Esophagus (tissue), 2 donors: ENCODE measurements around the gene CDK8. TPM values are rescaled to one million over a fixed set of nuclear protein-coding genes. Genes with fewer than 3 reads are reported as not detected.

Experiments used
- polyA plus RNA-seq, 2 donors: library from polyadenylated mRNA; stranded (reverse); fragments of 200-250 nt; gene quantifications; one replicate each; pipeline ENCODE4 v1.2.3, GENCODE V29; 2013
- donor health status: healthy with polysubstance abuse.
- donor health status: Bipolar disorder and iron deficiency.

CDK8 gene
- polyA plus RNA-seq, 2 donors, result 8.0 to 9.3 TPM

Other genes starting within 250 kb of the CDK8 start
- gene SHISA2, start 202.1 kb upstream of the CDK8 start, polyA plus RNA-seq, result under 1 TPM; 0.04 to 0.06 TPM
- gene RNF6, start 31.8 kb upstream of the CDK8 start, polyA plus RNA-seq, result 10 to 100 TPM; 12.6 to 17.3 TPM